Measurements from ENCODE around the gene IFT122.

DNA sequence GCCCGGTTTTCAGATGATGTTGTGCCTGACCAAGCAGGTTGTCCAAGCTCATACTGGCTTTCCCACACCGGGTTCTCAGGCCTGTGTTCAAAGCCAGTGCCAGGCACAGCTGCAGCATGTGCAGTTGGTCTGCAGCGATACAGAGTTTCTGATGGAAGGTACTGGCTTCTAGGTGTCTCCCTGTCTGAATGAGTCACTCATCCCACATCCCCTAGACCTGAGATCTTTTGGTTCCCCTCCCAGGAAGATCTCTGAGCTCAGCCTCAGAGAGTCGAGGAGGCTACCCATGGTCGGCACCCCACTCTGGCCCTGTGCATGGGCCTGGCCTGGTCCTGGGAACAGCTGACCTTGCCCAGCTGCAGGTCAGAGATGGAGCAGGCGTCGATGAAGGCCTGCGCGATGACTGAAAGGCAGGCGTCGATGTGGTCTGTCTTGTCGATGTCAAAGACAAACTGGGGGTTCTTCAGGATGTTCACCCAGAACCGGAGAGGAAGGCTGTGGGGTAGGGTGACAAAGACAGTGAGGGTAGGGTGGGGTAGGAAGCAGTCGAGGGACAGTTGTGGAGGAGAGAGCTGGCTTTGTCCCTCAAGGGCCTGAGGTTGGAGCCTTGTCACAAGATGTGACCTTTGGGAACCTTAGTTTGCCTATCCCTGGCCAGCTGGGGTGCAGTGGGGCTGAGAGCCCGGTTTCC, 118.2 kb downstream of the IFT122 start:
- TF ChIP-seq FOS (IDR thresholded peaks at IDR 0.05; ENCODE audit: borderline replicate concordance, insufficient read depth, low read length), result no peak
- TF ChIP-seq CTCF (IDR thresholded peaks at IDR 0.05; ENCODE audit: extremely low read depth in 1 of 2, insufficient read depth in 1 of 2, low read depth in 1 of 2, low read length in 2 of 2), result no peak
- TF ChIP-seq POLR2A (IDR thresholded peaks at IDR 0.05; ENCODE audit: low read depth, low read length), result no peak

Measured in endothelial cell of umbilical vein (primary cell).